ENCODE results near the gene PCDHGA12.
"Not testable (repeated sequence)": the region's sequence is repeated elsewhere in the genome, so short reads cannot be mapped to it uniquely, and the experiment has no call there.

The PCDHGA12 gene

DNA sequence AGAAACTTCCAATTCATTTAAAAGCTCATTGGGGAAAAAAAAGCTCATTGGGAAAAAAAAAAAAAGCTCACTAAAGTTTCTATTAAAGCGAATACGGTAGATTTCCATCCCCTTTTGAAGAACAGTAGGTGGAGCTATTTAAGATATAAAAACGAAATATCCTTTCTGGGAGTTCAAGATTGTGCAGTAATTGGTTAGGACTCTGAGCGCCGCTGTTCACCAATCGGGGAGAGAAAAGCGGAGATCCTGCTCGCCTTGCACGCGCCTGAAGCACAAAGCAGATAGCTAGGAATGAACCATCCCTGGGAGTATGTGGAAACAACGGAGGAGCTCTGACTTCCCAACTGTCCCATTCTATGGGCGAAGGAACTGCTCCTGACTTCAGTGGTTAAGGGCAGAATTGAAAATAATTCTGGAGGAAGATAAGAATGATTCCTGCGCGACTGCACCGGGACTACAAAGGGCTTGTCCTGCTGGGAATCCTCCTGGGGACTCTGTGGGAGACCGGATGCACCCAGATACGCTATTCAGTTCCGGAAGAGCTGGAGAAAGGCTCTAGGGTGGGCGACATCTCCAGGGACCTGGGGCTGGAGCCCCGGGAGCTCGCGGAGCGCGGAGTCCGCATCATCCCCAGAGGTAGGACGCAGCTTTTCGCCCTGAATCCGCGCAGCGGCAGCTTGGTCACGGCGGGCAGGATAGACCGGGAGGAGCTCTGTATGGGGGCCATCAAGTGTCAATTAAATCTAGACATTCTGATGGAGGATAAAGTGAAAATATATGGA lies at the start of gene PCDHGA12:
Gene PCDHGA12 (plus strand): TSS at position 176 of the 782 bp plus-strand sequence. CDS start 253 bp downstream, at position 429.
- peak; percentile 86 for DNase-seq (ENCODE audit: low read depth)

DNA sequence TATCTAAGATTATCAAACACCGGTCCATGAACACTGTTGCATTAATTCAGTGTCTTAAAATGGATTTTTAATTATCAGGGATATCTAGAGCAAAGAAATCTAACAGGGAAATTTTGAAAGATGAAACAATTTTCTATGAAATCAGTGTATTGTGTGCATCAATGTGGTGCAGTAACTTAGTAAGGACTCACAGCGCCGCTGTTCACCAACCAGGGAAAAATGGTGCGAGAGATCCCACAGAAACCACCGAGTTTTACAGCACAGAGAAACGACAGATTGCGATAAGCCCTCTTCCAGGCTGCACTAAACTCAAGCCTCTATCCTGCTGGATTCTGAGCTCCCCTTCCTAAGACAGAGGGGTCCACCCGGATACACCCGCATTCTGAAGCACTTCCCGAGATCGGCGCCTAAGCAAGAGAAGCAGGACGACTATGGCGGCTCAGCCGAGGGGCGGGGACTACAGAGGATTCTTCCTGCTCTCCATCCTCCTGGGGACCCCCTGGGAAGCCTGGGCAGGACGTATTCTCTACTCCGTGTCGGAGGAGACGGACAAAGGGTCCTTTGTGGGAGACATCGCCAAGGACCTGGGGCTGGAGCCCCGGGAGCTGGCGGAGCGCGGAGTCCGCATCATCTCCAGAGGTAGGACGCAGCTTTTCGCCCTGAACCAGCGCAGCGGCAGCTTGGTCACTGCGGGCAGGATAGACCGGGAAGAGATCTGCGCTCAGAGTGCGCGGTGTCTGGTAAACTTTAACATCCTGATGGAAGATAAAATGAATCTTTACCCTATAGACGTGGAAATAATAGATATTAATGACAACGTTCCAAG lies 47.6 kb upstream of the PCDHGA12 start, which contains the start of gene PCDHGA7:
Gene PCDHGA7 (plus strand): TSS at position 274 of the 826 bp plus-strand sequence. CDS start 158 bp downstream, at position 432.
- peak; percentile 53 for DNase-seq (ENCODE audit: low read depth)

DNA sequence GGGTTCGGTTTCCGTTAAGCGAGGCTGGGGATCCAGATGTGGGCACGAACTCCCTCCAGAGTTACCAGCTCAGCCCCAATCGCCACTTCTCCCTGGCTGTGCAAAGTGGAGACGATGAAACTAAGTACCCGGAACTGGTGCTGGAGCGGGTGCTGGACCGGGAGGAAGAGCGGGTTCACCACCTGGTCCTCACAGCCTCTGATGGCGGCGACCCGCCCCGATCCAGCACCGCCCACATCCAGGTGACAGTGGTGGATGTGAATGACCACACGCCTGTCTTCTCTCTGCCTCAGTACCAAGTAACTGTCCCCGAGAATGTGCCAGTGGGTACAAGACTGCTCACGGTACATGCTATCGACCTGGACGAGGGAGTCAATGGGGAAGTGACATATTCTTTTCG lies 47.0 kb upstream of the PCDHGA12 start:
- no peak for DNase-seq (ENCODE audit: low read depth)

- DNase-seq (ENCODE audit: low read depth): no peak
Measured at GRCh38 chr5:141384471-141385267, 45.6 kb upstream of the PCDHGA12 start.

DNA sequence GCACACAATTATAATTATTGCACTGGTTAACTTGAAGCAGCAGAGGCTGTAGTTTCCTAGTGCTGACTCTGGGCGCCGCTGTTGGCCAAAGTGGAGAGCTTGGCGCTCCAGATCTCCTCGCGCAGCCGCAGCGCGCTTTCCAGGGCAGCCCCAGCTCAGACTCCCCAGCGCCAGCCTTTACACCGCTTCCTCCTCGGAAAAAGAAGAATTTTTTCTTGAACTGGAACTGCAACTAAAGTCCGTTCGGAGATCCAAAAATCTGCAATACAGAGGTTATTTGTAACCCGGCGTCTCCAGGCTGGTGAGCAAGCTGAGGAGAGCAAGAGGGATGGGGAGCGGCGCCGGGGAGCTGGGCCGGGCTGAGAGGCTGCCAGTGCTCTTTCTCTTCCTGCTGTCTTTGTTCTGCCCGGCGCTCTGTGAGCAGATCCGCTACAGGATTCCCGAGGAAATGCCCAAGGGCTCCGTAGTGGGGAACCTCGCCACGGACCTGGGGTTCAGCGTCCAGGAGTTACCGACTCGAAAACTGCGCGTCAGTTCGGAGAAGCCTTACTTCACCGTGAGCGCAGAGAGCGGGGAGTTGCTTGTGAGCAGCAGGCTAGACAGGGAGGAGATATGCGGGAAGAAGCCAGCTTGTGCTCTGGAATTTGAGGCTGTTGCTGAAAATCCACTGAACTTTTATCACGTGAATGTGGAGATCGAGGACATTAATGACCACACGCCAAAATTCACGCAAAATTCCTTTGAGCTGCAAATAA lies 42.6 kb upstream of the PCDHGA12 start, which contains the start of gene PCDHGB4:
Gene PCDHGB4 (plus strand): TSS at position 142 of the 755 bp plus-strand sequence. CDS start 187 bp downstream, at position 329.
- DNase-seq (ENCODE audit: low read depth): peak; percentile 54

DNA sequence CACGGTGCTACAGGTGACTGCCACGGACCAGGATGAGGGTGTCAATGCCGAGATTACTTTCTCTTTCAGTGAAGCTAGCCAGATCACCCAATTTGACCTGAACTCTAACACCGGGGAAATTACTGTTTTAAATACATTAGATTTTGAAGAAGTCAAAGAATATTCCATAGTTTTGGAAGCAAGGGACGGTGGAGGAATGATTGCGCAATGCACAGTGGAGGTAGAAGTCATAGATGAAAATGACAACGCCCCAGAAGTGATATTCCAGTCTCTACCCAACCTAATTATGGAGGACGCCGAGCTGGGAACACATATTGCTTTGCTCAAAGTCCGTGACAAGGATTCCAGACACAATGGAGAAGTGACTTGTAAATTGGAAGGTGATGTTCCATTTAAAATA lies 41.6 kb upstream of the PCDHGA12 start:
- DNase-seq (ENCODE audit: low read depth): no peak

- no peak for DNase-seq (ENCODE audit: low read depth)
Measured at GRCh38 chr5:141389153-141390042, 40.9 kb upstream of the PCDHGA12 start.

DNA sequence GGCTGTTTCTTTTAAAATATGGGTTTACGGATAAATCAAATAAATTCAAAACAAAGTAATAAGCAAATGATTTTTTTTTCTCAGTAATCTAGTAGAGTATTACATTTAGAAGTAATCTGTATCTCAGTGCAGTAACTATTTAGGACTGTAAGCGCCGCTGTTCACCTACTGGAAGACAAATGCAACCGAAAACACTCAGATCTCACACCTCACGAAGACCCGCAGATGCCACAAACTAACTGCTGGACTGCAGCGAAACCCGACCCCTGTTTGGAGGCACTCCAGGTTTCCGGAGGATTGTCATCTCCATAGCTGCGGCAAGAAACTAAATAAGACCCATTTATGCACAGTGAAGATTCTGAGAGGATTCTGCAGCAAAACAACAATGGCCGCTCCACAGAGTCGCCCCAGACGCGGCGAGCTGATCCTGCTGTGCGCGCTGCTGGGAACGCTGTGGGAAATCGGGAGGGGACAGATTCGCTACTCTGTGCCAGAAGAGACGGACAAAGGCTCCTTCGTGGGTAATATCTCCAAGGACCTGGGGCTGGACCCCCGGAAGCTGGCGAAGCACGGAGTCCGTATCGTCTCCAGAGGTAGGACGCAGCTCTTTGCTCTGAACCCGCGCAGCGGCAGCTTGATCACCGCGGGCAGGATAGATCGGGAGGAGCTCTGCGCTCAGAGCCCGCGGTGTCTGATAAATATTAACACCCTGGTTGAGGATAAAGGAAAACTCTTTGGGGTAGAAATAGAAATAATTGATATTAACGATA lies 37.7 kb upstream of the PCDHGA12 start, which contains the start of gene PCDHGA8:
Gene PCDHGA8 (plus strand): TSS at position 205 of the 770 bp plus-strand sequence. CDS start 181 bp downstream, at position 386.
- DNase-seq (ENCODE audit: low read depth): peak; percentile 27

DNA sequence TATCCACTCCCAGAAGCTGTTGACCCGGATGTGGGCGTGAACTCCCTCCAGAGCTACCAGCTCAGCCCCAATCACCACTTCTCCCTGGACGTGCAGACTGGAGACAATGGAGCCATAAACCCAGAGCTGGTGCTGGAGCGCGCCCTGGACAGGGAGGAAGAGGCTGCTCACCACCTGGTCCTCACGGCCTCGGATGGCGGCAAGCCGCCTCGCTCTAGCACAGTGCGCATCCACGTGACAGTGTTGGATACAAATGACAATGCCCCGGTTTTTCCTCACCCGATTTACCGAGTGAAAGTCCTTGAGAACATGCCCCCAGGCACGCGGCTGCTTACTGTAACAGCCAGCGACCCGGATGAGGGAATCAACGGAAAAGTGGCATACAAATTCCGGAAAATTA lies 37.0 kb upstream of the PCDHGA12 start:
- no peak for DNase-seq (ENCODE audit: low read depth)

DNA sequence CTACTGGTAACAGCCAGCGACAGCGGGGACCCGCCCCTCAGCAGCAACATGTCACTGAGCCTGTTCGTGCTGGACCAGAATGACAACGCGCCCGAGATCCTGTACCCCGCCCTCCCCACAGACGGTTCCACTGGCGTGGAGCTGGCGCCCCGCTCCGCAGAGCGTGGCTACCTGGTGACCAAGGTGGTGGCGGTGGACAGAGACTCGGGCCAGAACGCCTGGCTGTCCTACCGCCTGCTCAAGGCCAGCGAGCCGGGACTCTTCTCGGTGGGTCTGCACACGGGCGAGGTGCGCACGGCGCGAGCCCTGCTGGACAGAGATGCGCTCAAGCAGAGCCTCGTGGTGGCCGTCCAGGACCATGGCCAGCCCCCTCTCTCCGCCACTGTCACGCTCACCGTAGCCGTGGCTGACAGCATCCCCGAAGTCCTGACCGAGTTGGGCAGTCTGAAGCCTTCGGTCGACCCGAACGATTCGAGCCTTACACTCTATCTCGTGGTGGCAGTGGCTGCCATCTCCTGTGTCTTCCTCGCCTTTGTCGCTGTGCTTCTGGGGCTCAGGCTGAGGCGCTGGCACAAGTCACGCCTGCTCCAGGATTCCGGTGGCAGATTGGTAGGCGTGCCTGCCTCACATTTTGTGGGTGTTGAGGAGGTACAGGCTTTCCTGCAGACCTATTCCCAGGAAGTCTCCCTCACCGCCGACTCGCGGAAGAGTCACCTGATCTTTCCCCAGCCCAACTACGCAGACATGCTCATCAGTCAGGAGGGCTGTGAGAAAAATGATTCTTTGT lies 35.7 kb upstream of the PCDHGA12 start:
- not testable (repeated sequence) for DNase-seq (ENCODE audit: low read depth)

DNA sequence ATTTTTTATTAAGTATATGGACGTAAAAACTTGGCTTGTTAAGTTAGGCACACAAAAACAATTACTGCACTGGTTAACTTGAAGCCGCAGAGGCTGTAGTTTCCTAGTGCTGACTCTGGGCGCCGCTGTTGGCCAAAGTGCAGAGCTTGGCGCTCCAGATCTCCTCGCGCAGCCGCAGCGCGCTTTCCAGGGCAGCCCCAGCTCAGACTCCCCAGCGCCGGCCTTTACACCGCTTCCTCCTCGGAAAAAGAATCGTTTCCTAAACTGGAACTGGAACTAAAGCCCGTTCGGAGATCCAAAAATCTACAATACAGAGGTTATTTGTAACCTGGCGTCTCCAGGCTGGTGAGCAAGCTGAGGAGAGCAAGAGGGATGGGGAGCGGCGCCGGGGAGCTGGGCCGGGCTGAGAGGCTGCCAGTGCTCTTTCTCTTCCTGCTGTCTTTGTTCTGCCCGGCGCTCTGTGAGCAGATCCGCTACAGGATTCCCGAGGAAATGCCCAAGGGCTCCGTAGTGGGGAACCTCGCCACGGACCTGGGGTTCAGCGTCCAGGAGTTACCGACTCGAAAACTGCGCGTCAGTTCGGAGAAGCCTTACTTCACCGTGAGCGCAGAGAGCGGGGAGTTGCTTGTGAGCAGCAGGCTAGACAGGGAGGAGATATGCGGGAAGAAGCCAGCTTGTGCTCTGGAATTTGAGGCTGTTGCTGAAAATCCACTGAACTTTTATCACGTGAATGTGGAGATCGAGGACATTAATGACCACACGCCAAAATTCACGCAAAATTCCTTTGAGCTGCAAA lies 32.4 kb upstream of the PCDHGA12 start, which contains the start of gene PCDHGB5:
Gene PCDHGB5 (plus strand): TSS at position 192 of the 796 bp plus-strand sequence. CDS start 181 bp downstream, at position 373.
- DNase-seq (ENCODE audit: low read depth): peak; percentile 67

DNA sequence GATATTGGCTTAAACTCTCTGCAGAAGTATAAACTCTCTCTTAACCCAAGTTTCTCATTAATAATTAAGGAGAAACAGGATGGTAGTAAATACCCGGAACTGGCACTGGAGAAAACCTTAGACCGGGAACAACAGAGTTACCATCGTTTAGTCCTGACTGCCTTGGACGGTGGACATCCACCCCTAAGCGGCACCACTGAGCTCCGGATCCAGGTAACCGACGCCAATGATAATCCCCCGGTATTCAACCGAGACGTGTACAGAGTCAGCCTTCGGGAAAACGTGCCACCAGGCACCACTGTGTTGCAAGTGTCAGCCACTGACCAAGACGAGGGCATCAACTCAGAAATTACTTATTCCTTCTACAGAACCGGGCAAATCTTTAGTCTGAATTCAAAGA lies 31.7 kb upstream of the PCDHGA12 start:
- DNase-seq (ENCODE audit: low read depth): no peak

- DNase-seq (ENCODE audit: low read depth): no peak
Measured at GRCh38 chr5:141399555-141400258, 30.6 kb upstream of the PCDHGA12 start.

DNA sequence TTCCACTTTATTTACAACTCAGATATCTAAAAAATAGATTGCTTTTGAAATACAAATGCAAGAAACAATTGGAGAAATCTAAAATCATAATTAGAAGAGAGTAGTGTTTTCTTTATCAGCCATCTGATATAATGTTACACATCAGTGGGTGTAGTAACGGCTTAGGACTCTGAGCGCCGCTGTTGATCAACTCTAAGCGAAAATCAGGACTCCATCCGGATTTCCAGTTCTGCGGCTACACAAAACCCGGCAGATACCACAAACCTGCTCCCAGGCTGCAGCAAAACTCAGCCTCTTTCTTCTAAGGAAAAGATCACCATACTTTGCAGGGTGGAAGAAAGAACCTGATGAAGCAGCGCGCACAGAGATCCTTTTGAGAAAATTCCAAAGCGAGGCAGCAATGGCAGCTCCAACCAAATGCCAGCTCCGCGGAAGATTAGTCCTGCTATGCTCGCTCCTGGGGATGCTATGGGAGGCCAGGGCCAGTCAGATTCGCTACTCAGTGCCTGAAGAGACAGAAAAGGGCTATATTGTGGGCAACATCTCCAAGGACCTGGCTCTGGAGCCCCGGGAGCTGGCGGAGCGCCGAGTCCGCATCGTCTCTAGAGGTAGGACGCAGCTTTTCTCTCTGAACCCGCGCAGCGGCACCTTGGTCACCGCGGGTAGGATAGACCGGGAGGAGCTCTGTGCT lies 27.6 kb upstream of the PCDHGA12 start, which contains the start of gene PCDHGA9:
Gene PCDHGA9 (plus strand): TSS at position 226 of the 691 bp plus-strand sequence. CDS start 175 bp downstream, at position 401.
- DNase-seq (ENCODE audit: low read depth): peak; percentile 48

DNA sequence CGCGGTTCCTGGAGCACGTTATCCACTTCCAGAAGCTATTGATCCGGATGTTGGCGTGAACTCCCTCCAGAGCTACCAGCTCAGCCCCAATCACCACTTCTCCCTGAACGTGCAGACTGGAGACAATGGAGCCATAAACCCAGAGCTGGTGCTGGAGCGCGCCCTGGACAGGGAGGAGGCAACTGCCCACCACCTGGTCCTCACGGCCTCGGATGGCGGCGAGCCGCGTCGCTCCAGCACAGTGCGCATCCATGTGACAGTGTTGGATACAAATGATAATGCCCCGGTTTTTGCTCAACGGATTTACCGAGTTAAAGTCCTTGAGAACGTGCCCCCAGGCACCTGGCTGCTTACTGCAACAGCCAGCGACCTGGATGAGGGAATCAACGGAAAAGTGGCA lies 26.9 kb upstream of the PCDHGA12 start:
- DNase-seq (ENCODE audit: low read depth): no peak
